Fibroblast of pulmonary artery (primary cell): ENCODE measurements around the gene TGFBI.

ENCODE experiments used
- DNase-seq: peaks from one replicate; pipeline ENCODE4 v3.0.0-alpha.2; 2010; ENCODE audit warnings: low read depth
- H3K4me3 ChIP-seq: replicated peaks from 2 replicates; pipeline ENCODE4 v1.5.1; 2011; ENCODE audit warnings: low read depth, mild to moderate bottlenecking, control low read depth, low read length, moderate library complexity
- TF ChIP-seq, protein P1 (sequence below): IDR thresholded peaks from 2 replicates; pipeline ENCODE4 v1.5.1; 2011; ENCODE audit warnings: mild to moderate bottlenecking, control low read depth, low read length, inconsistent platforms; ENCODE audit errors: missing control alignments

The TGFBI gene

DNA sequence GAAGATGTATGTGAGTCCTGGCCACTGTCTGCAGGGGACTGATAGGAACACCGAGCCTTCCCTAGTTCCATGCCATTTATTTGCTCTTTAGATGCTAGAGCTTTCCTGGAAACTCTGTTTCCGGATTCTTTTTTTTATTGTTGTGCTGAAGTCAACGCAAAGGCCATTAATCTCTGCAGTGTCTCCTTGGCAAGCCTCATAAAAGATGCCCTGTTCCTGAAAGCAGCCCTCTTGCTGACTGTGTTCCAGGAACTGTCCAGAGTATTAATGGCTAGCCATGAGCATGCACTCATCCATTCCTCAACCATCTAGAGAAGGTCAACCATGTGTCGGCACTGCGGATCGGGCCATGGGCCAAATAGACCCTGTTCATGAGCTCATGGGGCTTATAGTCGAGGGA is 61.0 kb downstream of the TGFBI start:
- no peak overlapping the region for H3K4me3 ChIP-seq
- no peak for DNase-seq
- TF ChIP-seq, protein P1, sequence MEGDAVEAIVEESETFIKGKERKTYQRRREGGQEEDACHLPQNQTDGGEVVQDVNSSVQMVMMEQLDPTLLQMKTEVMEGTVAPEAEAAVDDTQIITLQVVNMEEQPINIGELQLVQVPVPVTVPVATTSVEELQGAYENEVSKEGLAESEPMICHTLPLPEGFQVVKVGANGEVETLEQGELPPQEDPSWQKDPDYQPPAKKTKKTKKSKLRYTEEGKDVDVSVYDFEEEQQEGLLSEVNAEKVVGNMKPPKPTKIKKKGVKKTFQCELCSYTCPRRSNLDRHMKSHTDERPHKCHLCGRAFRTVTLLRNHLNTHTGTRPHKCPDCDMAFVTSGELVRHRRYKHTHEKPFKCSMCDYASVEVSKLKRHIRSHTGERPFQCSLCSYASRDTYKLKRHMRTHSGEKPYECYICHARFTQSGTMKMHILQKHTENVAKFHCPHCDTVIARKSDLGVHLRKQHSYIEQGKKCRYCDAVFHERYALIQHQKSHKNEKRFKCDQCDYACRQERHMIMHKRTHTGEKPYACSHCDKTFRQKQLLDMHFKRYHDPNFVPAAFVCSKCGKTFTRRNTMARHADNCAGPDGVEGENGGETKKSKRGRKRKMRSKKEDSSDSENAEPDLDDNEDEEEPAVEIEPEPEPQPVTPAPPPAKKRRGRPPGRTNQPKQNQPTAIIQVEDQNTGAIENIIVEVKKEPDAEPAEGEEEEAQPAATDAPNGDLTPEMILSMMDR = no peak

DNA sequence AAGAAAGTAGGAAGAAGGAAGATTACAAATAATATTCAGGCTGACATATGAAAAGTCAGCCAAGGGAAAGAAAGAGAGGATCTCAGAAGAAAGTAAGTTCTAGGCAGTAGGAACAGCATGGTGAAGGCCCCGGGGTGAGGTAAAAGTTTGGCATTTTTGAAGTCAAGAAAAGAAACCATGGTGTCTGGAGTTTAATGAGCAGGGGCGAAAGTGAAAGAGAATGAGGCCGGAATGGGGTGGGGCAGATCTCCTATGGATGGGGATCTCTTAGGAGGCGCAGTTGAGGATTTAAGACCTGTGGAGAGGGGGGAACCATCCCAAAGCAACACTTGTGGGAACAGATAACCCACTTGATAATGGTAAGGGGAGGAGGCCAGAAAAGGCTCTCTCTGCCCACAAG is 61.5 kb downstream of the TGFBI start:
- DNase-seq = no peak
- TF ChIP-seq, protein P1 = no peak
- no peak overlapping the region for H3K4me3 ChIP-seq

DNA sequence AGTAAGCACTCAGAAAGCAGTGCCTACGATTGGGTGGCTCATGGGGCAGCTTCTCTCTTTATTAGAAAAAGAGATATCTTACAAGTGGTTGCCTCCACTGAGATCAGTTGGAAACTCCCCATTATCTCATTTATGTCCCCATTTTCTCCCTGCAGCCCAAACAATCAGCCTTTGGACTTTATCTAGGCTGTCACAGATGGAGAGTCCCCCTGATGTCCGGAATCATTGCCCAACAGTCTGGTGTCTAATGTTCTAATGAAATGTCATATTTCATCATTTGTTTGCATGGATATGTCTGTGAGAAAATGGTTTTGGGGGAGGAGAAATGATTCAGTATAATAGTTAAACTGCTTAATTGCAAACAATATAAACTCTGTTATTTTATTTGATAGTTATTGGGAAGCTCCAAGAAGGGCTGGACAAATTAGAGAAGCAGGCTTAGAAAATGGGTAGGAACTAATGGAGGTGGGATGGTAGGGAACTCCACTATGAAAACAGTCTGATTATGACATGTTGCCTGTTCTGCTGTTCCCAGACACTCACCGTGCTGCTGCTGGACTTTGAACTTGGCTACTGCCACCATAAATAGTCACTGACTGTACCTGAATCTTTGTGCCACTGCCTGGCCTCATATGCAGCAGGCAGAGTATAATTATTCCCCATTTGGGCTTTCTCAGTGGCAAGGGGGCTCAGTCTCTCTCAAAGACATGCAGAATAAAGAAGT is 65.6 kb downstream of the TGFBI start:
- TF ChIP-seq, protein P1 = no peak
- H3K4me3 ChIP-seq = no peak overlapping the region
- DNase-seq = peak; percentile 23

DNA sequence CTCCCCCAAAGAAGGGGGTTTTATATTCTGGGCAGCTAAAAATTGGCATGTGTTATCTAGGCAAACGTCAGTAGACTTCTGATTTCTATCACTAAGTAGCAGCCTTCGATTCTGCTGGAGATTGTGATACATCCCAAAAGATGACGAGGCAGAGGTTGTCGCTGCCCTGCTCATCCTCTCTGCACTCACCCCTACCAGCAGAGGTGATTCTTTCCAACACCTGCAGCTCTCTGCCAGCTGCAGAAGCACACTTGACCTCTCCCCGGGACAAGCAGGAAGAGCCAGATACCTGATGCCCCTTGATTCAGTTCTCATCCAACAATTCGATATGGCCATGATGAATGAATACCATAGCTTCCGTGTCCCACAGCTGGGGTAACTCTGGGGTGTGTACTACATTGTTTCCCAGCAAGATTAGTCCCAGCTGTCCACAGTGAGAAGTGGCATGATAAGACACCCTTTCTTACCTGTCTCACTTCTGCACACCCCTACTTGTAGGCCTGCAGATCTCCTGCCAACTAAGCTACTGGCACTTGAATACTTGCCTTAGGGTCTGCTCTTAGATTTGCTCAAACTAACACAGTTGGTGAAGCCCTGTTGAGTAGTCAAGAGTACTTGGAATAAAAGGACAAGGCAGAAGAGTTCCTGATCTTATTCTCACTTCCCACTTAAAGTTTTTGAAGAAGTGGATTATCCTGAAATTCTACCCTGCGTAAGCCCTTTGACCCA is 66.3 kb downstream of the TGFBI start:
- no peak for DNase-seq
- TF ChIP-seq, protein P1 = no peak
- H3K4me3 ChIP-seq = no peak overlapping the region

DNA sequence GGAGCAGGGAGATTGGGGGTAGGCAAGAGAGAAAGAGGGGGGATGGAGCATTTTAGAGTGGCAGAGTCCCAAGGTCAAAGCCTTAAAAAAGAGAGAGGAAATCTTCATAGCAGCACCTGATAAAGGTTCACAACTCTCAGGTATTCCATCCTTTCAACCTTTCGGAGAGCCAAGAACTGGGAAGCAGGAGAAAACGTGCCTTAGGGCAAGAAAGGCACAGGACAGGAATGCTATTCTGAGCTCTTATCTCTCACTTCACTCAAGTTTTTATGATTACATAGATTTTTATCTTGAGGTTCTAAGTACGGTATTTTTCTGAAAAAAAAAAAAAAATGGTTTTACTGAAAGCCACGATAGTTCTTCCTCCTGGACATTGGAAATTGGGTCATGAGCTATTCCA is 69.4 kb downstream of the TGFBI start:
- TF ChIP-seq, protein P1 = no peak
- no peak overlapping the region for H3K4me3 ChIP-seq
- no peak for DNase-seq

DNA sequence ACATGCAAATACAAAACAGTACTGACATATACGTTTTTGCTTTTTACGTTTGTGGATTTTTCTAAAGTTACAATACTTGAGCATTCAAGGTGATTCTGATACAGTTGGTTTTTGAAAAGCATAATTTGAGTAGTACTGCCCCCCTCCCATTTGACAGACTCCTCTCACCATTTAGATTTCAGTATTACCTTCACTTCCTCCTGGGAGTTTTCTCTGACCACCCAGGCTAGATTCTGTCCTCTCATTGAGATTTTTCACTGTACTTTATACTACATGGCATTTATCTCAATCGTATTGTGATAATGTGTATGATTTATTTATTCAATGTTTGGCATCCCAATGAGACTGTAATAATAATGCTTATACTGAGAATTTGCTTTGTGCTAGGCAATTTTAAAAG is 71.1 kb downstream of the TGFBI start:
- TF ChIP-seq, protein P1 = no peak
- H3K4me3 ChIP-seq = no peak overlapping the region
- no peak for DNase-seq

DNA sequence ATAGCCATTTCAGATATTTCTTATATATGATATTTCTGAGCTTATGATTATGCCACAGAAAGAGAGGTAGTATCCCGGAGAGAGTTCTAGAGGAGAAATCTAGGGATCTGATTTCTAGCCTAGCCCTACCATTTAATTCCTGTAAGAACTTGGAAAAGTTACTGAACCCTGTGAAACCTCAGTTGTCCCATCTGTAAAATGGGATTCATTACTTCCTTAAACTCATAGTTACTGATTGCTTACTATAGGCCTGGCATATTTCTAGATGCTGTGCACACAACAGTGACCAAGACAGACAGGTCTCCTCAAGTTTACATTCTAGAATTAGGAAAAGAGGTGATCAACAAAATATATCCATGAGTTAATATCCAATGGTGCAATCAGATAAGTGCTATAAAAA is 73.1 kb downstream of the TGFBI start:
- TF ChIP-seq, protein P1 = no peak
- no peak for DNase-seq
- no peak overlapping the region for H3K4me3 ChIP-seq
